ENCODE measurements around the gene GCSAM. TPM values are rescaled to one million over a fixed set of nuclear protein-coding genes. Genes with fewer than 3 reads are reported as not detected.

The GCSAM gene
- total RNA-seq, 1 experiment from 2014 or later = not detected

- Histone ChIP-seq H3K23ac (ENCODE audit: insufficient read length, low read depth, low read length) (no peak overlapping the region), H3K79me1 (ENCODE audit: insufficient read depth, low read depth, low read length, poor library complexity, severe bottlenecking) (no peaks in the 10 kb centered on the region), H3K4me2 (ENCODE audit: insufficient read depth, insufficient read length, low read length) (peak overlapping the region; percentile 92), H3K18ac (ENCODE audit: insufficient read length, low read depth, low read length) (no peak overlapping the region), H4K91ac (ENCODE audit: insufficient read length, low read depth, low read length) (no peak overlapping the region), H3K4ac (ENCODE audit: low read depth, low read length) (no peak overlapping the region), H4K8ac (replicated peaks; ENCODE audit: insufficient read length, low read depth, low read length) (no peak overlapping the region), H3K9ac (ENCODE audit: extremely low read depth, insufficient read length, low read length) (peak overlapping the region; percentile 62), H3K56ac (ENCODE audit: insufficient read length, low read depth, low read length) (no peak overlapping the region), H2AFZ (ENCODE audit: low read length) (no peak overlapping the region), H3K9me3 (ENCODE audit: control insufficient read depth, low read depth, low read length) (no peaks in the 10 kb centered on the region), H3K27me3 (ENCODE audit: insufficient read depth, low read length) (no peaks in the 10 kb centered on the region; the same call in 1 of the 2 replicates), H4K5ac (ENCODE audit: insufficient read length, low read depth, low read length) (no peak overlapping the region), H3T11ph (ENCODE audit: low read length) (no peak overlapping the region), H3K4me1 (ENCODE audit: insufficient read depth, low read length) (peaks cover 3% of the 10 kb centered on the region; the same call in 1 of the 2 replicates), H2BK120ac (ENCODE audit: low read depth, low read length, poor library complexity, severe bottlenecking) (no peak overlapping the region), H2BK5ac (ENCODE audit: insufficient read length, low read length) (no peak overlapping the region), H3K23me2 (ENCODE audit: insufficient read length, low read depth, low read length, poor library complexity, severe bottlenecking) (peaks cover 12% of the 10 kb centered on the region), H3K27ac (ENCODE audit: insufficient read length, low read depth, low read length) (no peak overlapping the region), H2BK20ac (ENCODE audit: low read depth, low read length, poor library complexity, severe bottlenecking) (no peak overlapping the region), H3K79me2 (ENCODE audit: insufficient read depth, low read length) (peaks cover 2% of the 10 kb centered on the region; the same call in 1 of the 2 replicates), H2BK15ac (ENCODE audit: low read depth, low read length) (no peak overlapping the region), H3K14ac (ENCODE audit: insufficient read depth, low read length) (0 out of 2 replicates have a peak overlapping the region, but pooled peaks have one; percentile 3), H2BK12ac (ENCODE audit: insufficient read length, low read depth, low read length) (no peak overlapping the region), H2AK5ac (ENCODE audit: insufficient read length, low read length) (no peak overlapping the region), H4K20me1 (ENCODE audit: control insufficient read depth, insufficient read depth, insufficient read length) (no peaks in the 10 kb centered on the region)
- peaks cover 20% of the 10 kb centered on the region for H3K27me3 Mint-ChIP-seq (ENCODE audit: low read depth)
- peaks cover 22 to 32% of the 10 kb centered on the region in 2 experiments for H3K4me1 Mint-ChIP-seq
- no peaks in the 10 kb centered on the region; a peak in 1 of 5 replicates for H3K9me3 Mint-ChIP-seq
- H3K4me3 Mint-ChIP-seq = peak overlapping the region; percentile 86 to 95
- H3K36me3 Mint-ChIP-seq (ENCODE audit: insufficient read depth in 1 of 3, low read depth in 3 of 3) = peaks cover 0 to 2% (median 0%) of the 10 kb centered on the region in 3 experiments; a peak in 2 of 7 replicates
- DNase-seq = no peak
- no CpG with 5 or more reads among the region's 14 CpGs for WGBS (ENCODE audit: extremely low coverage, insufficient read length, low lambda C conversion rate)
- no peak for TF ChIP-seq CTCF (conservative IDR thresholded peaks at IDR 0.05)
- H3K27ac Mint-ChIP-seq = peak overlapping the region in 2 of 3 experiments; percentile 55 to 91; a peak in 3 of 7 replicates
Measured at GRCh38 chr3:112086875-112087524, 46.0 kb downstream of the GCSAM start.
